ENCODE results near the gene TXN. TPM values are rescaled to one million over a fixed set of nuclear protein-coding genes. Genes with fewer than 3 reads are reported as not detected.
A peak's percentile ranks its signal among the peaks of the same experiment; 100 is the strongest.

Gene TXN
- total RNA-seq, 2 experiments from 2014 or later: 315 TPM

- ChIA-PET CTCF (no interaction called here), POLR2A (interaction anchor here (1.6 kb wide), 1 partner anchor 22 kb away, joined by 5 read pairs; the partner anchor contains the start of gene TXN)
Measured at GRCh38 chr9:110278080-110278707, 21.9 kb upstream of the TXN start.

GRCh38 chr9:110276781-110277180 is 20.5 kb upstream of the TXN start:
- H3K4me1 Mint-ChIP-seq: no peaks in the 10 kb centered on the region
- no peaks in the 10 kb centered on the region for H3K9me3 Mint-ChIP-seq
- CTCF ChIA-PET: no interaction called here
- peaks cover 3% of the 10 kb centered on the region for H3K27me3 Mint-ChIP-seq
- H3K4me3 Mint-ChIP-seq: no peak overlapping the region
- POLR2A ChIA-PET: no interaction called here
- H3K27ac Mint-ChIP-seq: no peak overlapping the region
- no peak for DNase-seq
- H3K36me3 Mint-ChIP-seq (ENCODE audit: low read depth): no peaks in the 10 kb centered on the region

More at GRCh38 chr9:110278080-110278707, 21.9 kb upstream of the TXN start:
- H3K4me3 Mint-ChIP-seq: no peak overlapping the region
- H3K36me3 Mint-ChIP-seq (ENCODE audit: low read depth): no peaks in the 10 kb centered on the region
- DNase-seq: no peak
- H3K9me3 Mint-ChIP-seq: no peaks in the 10 kb centered on the region
- no peak overlapping the region for H3K27ac Mint-ChIP-seq
- H3K4me1 Mint-ChIP-seq: no peaks in the 10 kb centered on the region
- H3K27me3 Mint-ChIP-seq: peaks cover 3% of the 10 kb centered on the region

- H3K4me3 Mint-ChIP-seq: no peak overlapping the region
- no peak overlapping the region for H3K27ac Mint-ChIP-seq
- no peaks in the 10 kb centered on the region for H3K36me3 Mint-ChIP-seq (ENCODE audit: low read depth)
- no peaks in the 10 kb centered on the region for H3K4me1 Mint-ChIP-seq
- no peak for DNase-seq
- ChIA-PET CTCF (no interaction called here), POLR2A (interaction anchor here (1.8 kb wide), 1 partner anchor 14 kb away, joined by 6 read pairs; the partner anchor contains the start of gene TXN)
- peaks cover 10% of the 10 kb centered on the region for H3K27me3 Mint-ChIP-seq
- H3K9me3 Mint-ChIP-seq: no peaks in the 10 kb centered on the region
Measured at GRCh38 chr9:110270211-110270995, 14.1 kb upstream of the TXN start.

GRCh38 chr9:110266795-110267194 is 10.5 kb upstream of the TXN start:
- Mint-ChIP-seq H3K36me3 (ENCODE audit: low read depth) (no peaks in the 10 kb centered on the region), H3K9me3 (no peaks in the 10 kb centered on the region), H3K4me1 (no peaks in the 10 kb centered on the region), H3K4me3 (no peak overlapping the region), H3K27ac (no peak overlapping the region), H3K27me3 (peaks cover 7% of the 10 kb centered on the region)
- DNase-seq: no peak
- ChIA-PET CTCF (no interaction called here), POLR2A (no interaction called here)

GRCh38 chr9:110261632-110262031 is 5.3 kb upstream of the TXN start:
- H3K4me3 Mint-ChIP-seq: no peak overlapping the region
- no peaks in the 10 kb centered on the region for H3K9me3 Mint-ChIP-seq
- ChIA-PET CTCF (no interaction called here), POLR2A (no interaction called here)
- H3K36me3 Mint-ChIP-seq (ENCODE audit: low read depth): no peaks in the 10 kb centered on the region
- no peak for DNase-seq
- H3K27me3 Mint-ChIP-seq: no peaks in the 10 kb centered on the region
- H3K4me1 Mint-ChIP-seq: peaks cover 21% of the 10 kb centered on the region
- H3K27ac Mint-ChIP-seq: no peak overlapping the region

- Mint-ChIP-seq H3K27ac (no peak overlapping the region), H3K9me3 (no peaks in the 10 kb centered on the region), H3K36me3 (ENCODE audit: low read depth) (peaks cover 3% of the 10 kb centered on the region), H3K4me1 (peaks cover 21% of the 10 kb centered on the region), H3K4me3 (no peak overlapping the region), H3K27me3 (no peaks in the 10 kb centered on the region)
- POLR2A ChIA-PET: no interaction called here
- DNase-seq: no peak
- CTCF ChIA-PET: no interaction called here
Measured at GRCh38 chr9:110260911-110261310, 4.6 kb upstream of the TXN start.

- POLR2A ChIA-PET: no interaction called here
- Mint-ChIP-seq H3K4me1 (peaks cover 25% of the 10 kb centered on the region), H3K4me3 (no peak overlapping the region), H3K27ac (no peak overlapping the region), H3K27me3 (no peaks in the 10 kb centered on the region), H3K36me3 (ENCODE audit: low read depth) (peaks cover 13% of the 10 kb centered on the region), H3K9me3 (no peaks in the 10 kb centered on the region)
- no peak for DNase-seq
- CTCF ChIA-PET: no interaction called here
Measured at GRCh38 chr9:110259566-110259965, 3.3 kb upstream of the TXN start.

- DNase-seq: no peak
- Mint-ChIP-seq H3K36me3 (ENCODE audit: low read depth) (peaks cover 14% of the 10 kb centered on the region), H3K27ac (no peak overlapping the region), H3K4me1 (peaks cover 34% of the 10 kb centered on the region), H3K27me3 (no peaks in the 10 kb centered on the region), H3K9me3 (no peaks in the 10 kb centered on the region), H3K4me3 (no peak overlapping the region)
- POLR2A ChIA-PET: interaction anchor here (1.8 kb wide), 1 partner anchor 79 kb away, joined by 6 read pairs; no protein-coding TSS in a partner anchor
- CTCF ChIA-PET: no interaction called here
Measured at GRCh38 chr9:110258690-110259091, 2.4 kb upstream of the TXN start.

- ChIA-PET POLR2A (interaction anchor here (0.8 to 2.5 kb wide), 8 partner anchors 13 to 1373 kb away, joined by 3 to 25 read pairs (median 10); partner anchors contain the start of gene DNAJC25), CTCF (interaction anchor here (0.9 kb wide), 1 partner anchor 10 kb away, joined by 4 read pairs; no protein-coding TSS in a partner anchor)
- H3K27ac Mint-ChIP-seq: peak overlapping the region; percentile 96
- no peaks in the 10 kb centered on the region for H3K9me3 Mint-ChIP-seq
- peaks cover 18% of the 10 kb centered on the region for H3K36me3 Mint-ChIP-seq (ENCODE audit: low read depth)
- H3K4me1 Mint-ChIP-seq: peaks cover 41% of the 10 kb centered on the region
- peak overlapping the region; percentile 87 for H3K4me3 Mint-ChIP-seq
- no peak for DNase-seq
- H3K27me3 Mint-ChIP-seq: no peaks in the 10 kb centered on the region
Measured at GRCh38 chr9:110257956-110258355, 1.6 kb upstream of the TXN start.

- Mint-ChIP-seq H3K27me3 (no peaks in the 10 kb centered on the region), H3K9me3 (no peaks in the 10 kb centered on the region), H3K4me3 (peak overlapping the region; percentile 87), H3K4me1 (peaks cover 48% of the 10 kb centered on the region), H3K36me3 (ENCODE audit: low read depth) (peaks cover 24% of the 10 kb centered on the region), H3K27ac (peak overlapping the region; percentile 96)
- POLR2A ChIA-PET: interaction anchor here (0.6 to 2.5 kb wide), 19 partner anchors 14 to 1374 kb away, joined by 3 to 25 read pairs (median 5); partner anchors contain the start of gene DNAJC25
- CTCF ChIA-PET: interaction anchor here (0.6 to 1.4 kb wide), 8 partner anchors 11 to 817 kb away, joined by 3 to 7 read pairs (median 3); no protein-coding TSS in a partner anchor
- peak; percentile 25 for DNase-seq
Measured at GRCh38 chr9:110257097-110257841, 962 bp upstream of the TXN start.

GRCh38 chr9:110255463-110256379 is 586 bp downstream of the TXN start:
- ChIA-PET CTCF (interaction anchor here (0.7 to 1.4 kb wide), 6 partner anchors 9 to 815 kb away, joined by 3 to 7 read pairs (median 3); no protein-coding TSS in a partner anchor), POLR2A (interaction anchor here (0.8 to 2.5 kb wide), 21 partner anchors 9 to 1227 kb away, joined by 3 to 25 read pairs (median 4); no protein-coding TSS in a partner anchor)
- H3K36me3 Mint-ChIP-seq (ENCODE audit: low read depth): peaks cover 32% of the 10 kb centered on the region
- peak; percentile 65 for DNase-seq
- H3K9me3 Mint-ChIP-seq: no peaks in the 10 kb centered on the region
- H3K27me3 Mint-ChIP-seq: no peaks in the 10 kb centered on the region
- peak overlapping the region; percentile 96 for H3K27ac Mint-ChIP-seq
- peaks cover 57% of the 10 kb centered on the region for H3K4me1 Mint-ChIP-seq
- peak overlapping the region; percentile 87 for H3K4me3 Mint-ChIP-seq

GRCh38 chr9:110255034-110255462 is 1.3 kb downstream of the TXN start:
- ChIA-PET POLR2A (no interaction called here), CTCF (no interaction called here)
- peak; percentile 21 for DNase-seq
- Mint-ChIP-seq H3K36me3 (ENCODE audit: low read depth) (peaks cover 37% of the 10 kb centered on the region), H3K4me3 (peak overlapping the region; percentile 87), H3K27ac (peak overlapping the region; percentile 96), H3K9me3 (no peaks in the 10 kb centered on the region), H3K27me3 (no peaks in the 10 kb centered on the region), H3K4me1 (peaks cover 62% of the 10 kb centered on the region)
